Brain microvascular endothelial cell (primary cell): ENCODE data around the gene MPI.

Experiments
- DNase-seq: peaks from one replicate; pipeline ENCODE4 v3.0.0-alpha.2; 2020
- H3K27ac ChIP-seq: fragments of 250-450 bp; sonication (Bioruptor Pico); 2 replicates; pipeline ENCODE4 v1.5.1; 2020; ENCODE audit warnings: mild to moderate bottlenecking, moderate library complexity
- H3K27me3 ChIP-seq: fragments of 250-450 bp; sonication (Bioruptor Pico); replicated peaks from 2 replicates; pipeline ENCODE4 v1.5.1; 2020; ENCODE audit warnings: mild to moderate bottlenecking
- H3K36me3 ChIP-seq: fragments of 250-450 bp; sonication (Bioruptor Pico); replicated peaks from 2 replicates; pipeline ENCODE4 v1.5.1; 2020; ENCODE audit warnings: mild to moderate bottlenecking
- H3K4me3 ChIP-seq: 2 replicates; pipeline ENCODE4 v1.5.1; 2011; ENCODE audit warnings: low read depth, mild to moderate bottlenecking, control low read depth, low read length, moderate library complexity
- CTCF ChIP-seq: IDR thresholded peaks from 2 replicates; pipeline ENCODE4 v1.5.1; 2011; ENCODE audit warnings: low read depth, mild to moderate bottlenecking, moderate library complexity, low read length, control low read depth, inconsistent platforms; ENCODE audit errors: missing control alignments
- in situ Hi-C: cut with HindIII; loops from 2 replicates; pipeline ENCODE4 v1.10.0; 2017; ENCODE audit warnings: low sequenced_read_pairs, low pct_ligation_motif_present

MPI gene

GRCh38 chr15:74889883-74890664 is at the start of gene MPI:
Gene MPI (plus strand): TSS chr15:74890042. CDS start chr15:74890074, 32 bp downstream.
- in situ Hi-C loops: no loop called here
- peak within 1 kb of the TSS; percentile 63 for H3K27ac ChIP-seq
- H3K4me3 ChIP-seq: peak within 1 kb of the TSS; percentile 99
- no peak for TF ChIP-seq CTCF
- H3K36me3 ChIP-seq: peaks cover 17% of the 10 kb centered on the region
- DNase-seq: peak; percentile 73
- H3K27me3 ChIP-seq: no peaks in the 10 kb centered on the region

GRCh38 chr15:74840851-74841775 is 48.7 kb upstream of the MPI start:
- DNase-seq: no peak
- in situ Hi-C loops: no loop called here
- no peak overlapping the region for H3K4me3 ChIP-seq
- no peaks in the 10 kb centered on the region for H3K27me3 ChIP-seq
- TF ChIP-seq CTCF: no peak
- no peak overlapping the region for H3K27ac ChIP-seq
- peaks cover 3% of the 10 kb centered on the region for H3K36me3 ChIP-seq

- DNase-seq: no peak
- TF ChIP-seq CTCF: no peak
- Histone ChIP-seq H3K36me3 (peaks cover 3% of the 10 kb centered on the region), H3K4me3 (peak overlapping the region; percentile 79), H3K27ac (no peak overlapping the region), H3K27me3 (no peaks in the 10 kb centered on the region)
- in situ Hi-C loops: no loop called here
Observed at GRCh38 chr15:74841891-74842373, 47.9 kb upstream of the MPI start.

GRCh38 chr15:74842581-74843444 is 47.0 kb upstream of the MPI start, which contains the start of gene ULK3:
Gene ULK3 (minus strand): TSS chr15:74843156. CDS start chr15:74843105, 51 bp downstream.
- peak within 1 kb of the TSS; percentile 79 for H3K4me3 ChIP-seq
- peak; percentile 77 for DNase-seq
- H3K27ac ChIP-seq: peak within 1 kb of the TSS; percentile 66
- TF ChIP-seq CTCF: no peak
- in situ Hi-C loops: no loop called here
- H3K27me3 ChIP-seq: no peaks in the 10 kb centered on the region
- H3K36me3 ChIP-seq: peaks cover 8% of the 10 kb centered on the region

- peak overlapping the region; percentile 56 for H3K4me3 ChIP-seq
- TF ChIP-seq CTCF: no peak
- in situ Hi-C loops: no loop called here
- H3K36me3 ChIP-seq: peaks cover 11% of the 10 kb centered on the region
- no peak for DNase-seq
- no peaks in the 10 kb centered on the region for H3K27me3 ChIP-seq
- peak overlapping the region; percentile 66 for H3K27ac ChIP-seq
Observed at GRCh38 chr15:74843445-74843828, 46.4 kb upstream of the MPI start.
